Measurements from ENCODE around the gene TGFBR1.

TGFBR1 gene

DNA sequence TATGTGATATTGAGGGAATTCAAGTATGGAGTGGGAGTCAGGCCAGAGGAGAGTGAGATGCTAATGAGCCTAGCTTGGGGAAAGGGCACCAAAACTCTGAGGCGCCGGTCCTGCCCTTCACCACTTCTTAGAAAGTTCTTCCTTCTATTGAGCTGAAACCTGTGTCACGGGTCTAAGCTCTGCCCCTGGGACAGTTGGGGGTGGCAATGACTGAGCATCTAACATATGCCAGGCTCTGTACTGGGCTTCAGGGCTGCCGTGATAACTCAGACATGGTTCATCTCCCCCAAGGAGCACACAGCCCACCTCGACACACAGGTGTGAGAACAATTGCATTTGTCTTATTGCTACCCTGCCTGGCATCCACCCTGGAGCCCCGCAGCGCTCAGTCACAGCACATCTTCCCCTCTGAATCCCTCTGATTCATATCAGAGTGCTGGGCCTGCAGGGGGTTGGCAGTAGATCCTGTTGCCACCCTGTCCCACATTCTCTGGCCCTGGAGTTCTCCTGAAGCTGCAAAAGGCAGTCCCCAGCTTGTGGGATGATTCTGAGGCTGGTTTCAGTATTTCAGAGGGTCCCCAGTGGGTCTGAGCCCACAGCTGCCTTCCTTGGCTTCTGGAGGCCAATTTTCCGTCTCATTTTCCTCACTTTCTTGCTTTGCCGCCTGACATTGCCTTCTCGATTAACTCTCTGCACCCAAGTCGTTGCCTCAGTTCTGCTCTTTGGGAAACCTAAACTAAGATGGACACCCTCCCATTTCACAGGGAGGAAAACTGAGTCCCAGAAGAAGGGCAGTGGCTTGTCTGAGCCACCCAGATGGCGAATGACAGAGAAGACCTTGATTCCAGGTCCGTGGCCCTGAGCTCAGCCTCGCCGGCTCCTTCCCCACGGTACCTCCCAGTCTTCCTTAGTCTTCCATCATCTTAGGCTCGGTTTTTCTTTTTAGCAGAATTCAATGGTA lies 74.3 kb downstream of the TGFBR1 start:
- TF ChIP-seq CTCF (IDR thresholded peaks at IDR 0.05) (no peak), ZFX (IDR thresholded peaks at IDR 0.05; ENCODE audit: borderline replicate concordance) (no peak)
- H3K27ac ChIP-seq: no peak overlapping the region

DNA sequence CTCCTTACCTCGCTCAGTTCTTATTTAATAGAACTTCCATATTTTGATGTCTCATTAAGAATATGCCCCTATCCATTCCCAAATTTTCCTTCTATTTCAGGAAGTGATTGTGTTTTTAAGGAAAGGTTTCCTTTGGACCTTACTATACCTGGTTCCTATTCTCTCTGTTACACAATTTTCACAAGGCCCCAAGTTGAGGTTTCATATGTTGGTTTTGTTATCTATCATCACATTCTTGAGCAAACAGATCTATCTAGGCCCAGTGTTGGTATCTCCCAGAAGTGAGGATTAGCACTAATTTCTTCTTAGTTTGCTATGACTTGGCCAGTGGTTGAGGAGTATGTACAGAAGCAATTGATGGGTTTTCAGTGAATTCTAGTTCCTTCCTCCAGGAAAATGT lies 75.3 kb downstream of the TGFBR1 start:
- TF ChIP-seq ZFX (IDR thresholded peaks at IDR 0.05; ENCODE audit: borderline replicate concordance) (no peak), CTCF (IDR thresholded peaks at IDR 0.05) (no peak)
- no peak overlapping the region for H3K27ac ChIP-seq

- H3K27ac ChIP-seq: no peak overlapping the region
- TF ChIP-seq CTCF (IDR thresholded peaks at IDR 0.05): no peak
- no peak for TF ChIP-seq ZFX (IDR thresholded peaks at IDR 0.05; ENCODE audit: borderline replicate concordance)
Measured at GRCh38 chr9:99180662-99181061, 75.7 kb downstream of the TGFBR1 start.

DNA sequence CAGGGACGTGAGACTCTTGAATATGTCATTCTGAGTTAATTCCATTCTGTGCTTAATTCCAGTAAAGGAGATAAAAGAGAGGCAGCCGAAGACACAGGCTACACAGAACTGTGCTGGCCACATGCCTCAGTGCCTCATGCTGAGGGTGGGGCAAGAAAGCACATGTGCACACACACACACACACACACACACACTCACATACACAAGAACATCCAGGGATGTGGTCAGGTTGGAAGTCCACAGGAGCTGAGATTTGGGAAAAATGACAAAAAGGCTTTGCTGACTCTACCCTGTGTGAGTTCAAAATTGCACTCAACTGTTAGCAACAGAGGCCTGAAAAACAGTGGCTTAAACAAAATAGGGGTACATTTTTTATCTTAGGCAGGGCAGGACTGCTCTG lies 76.3 kb downstream of the TGFBR1 start:
- H3K27ac ChIP-seq: no peak overlapping the region
- TF ChIP-seq ZFX (IDR thresholded peaks at IDR 0.05; ENCODE audit: borderline replicate concordance): no peak
- no peak for TF ChIP-seq CTCF (IDR thresholded peaks at IDR 0.05)

GRCh38 chr9:99181621-99182020 lies 76.7 kb downstream of the TGFBR1 start:
- TF ChIP-seq ZFX (IDR thresholded peaks at IDR 0.05; ENCODE audit: borderline replicate concordance): no peak
- TF ChIP-seq CTCF (IDR thresholded peaks at IDR 0.05): no peak
- no peak overlapping the region for H3K27ac ChIP-seq

DNA sequence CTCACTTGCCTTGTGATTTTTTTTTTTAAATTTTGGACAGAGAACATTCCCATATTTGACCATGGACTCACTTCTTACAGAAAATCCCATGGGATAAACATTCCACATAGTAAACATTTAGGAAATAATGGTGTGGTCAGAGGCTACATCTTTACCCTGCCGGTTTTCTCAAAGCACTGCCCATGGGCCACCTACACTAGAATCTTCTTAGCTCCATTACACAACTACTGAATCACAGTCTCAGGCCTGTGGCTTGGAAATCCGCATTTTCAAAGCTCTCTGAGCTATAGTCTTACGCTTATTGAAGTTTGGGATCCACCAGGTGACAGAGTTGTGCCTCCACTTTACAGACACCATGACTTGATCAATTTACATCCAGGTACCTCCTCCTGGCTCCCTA lies 77.4 kb downstream of the TGFBR1 start:
- TF ChIP-seq ZFX (IDR thresholded peaks at IDR 0.05; ENCODE audit: borderline replicate concordance) (no peak), CTCF (IDR thresholded peaks at IDR 0.05) (no peak)
- no peak overlapping the region for H3K27ac ChIP-seq

GRCh38 chr9:99183616-99184015 lies 78.7 kb downstream of the TGFBR1 start:
- TF ChIP-seq CTCF (IDR thresholded peaks at IDR 0.05) (no peak), ZFX (IDR thresholded peaks at IDR 0.05; ENCODE audit: borderline replicate concordance) (no peak)
- H3K27ac ChIP-seq: no peak overlapping the region
